Stomach smooth muscle (tissue), 2 donors: ENCODE results near the gene ZNF98.
A peak's percentile ranks its signal among the peaks of the same experiment; 100 is the strongest.

Source experiments
- H3K27ac ChIP-seq: one replicate; pipeline ENCODE4 v1.7.0; 2013; ENCODE audit warnings: mild to moderate bottlenecking, low read length, inconsistent platforms
- H3K27me3 ChIP-seq, 2 donors: one replicate each; pipeline ENCODE4 v1.7.0; 2013; ENCODE audit warnings: low read length in 2 of 2; ENCODE audit not compliant: insufficient read depth in 2 of 2, control insufficient read depth in 1 of 2
- H3K36me3 ChIP-seq, 2 donors: one replicate each; pipeline ENCODE4 v1.7.0; 2013; ENCODE audit warnings: low read length in 2 of 2; ENCODE audit not compliant: control insufficient read depth in 2 of 2, insufficient read depth in 2 of 2
- H3K4me1 ChIP-seq: one replicate; pipeline ENCODE4 v1.7.0; 2013; ENCODE audit warnings: low read length; ENCODE audit not compliant: control insufficient read depth, insufficient read depth
- H3K4me3 ChIP-seq, 2 donors: one replicate each; pipeline ENCODE4 v1.7.0; 2013; ENCODE audit warnings: low read length in 2 of 2
- H3K9ac ChIP-seq, 2 donors: one replicate each; pipeline ENCODE4 v1.7.0; 2013; ENCODE audit warnings: low read length in 2 of 2, mild to moderate bottlenecking in 1 of 2
- H3K9me3 ChIP-seq, 2 donors: one replicate each; pipeline ENCODE4 v1.7.0; 2013; ENCODE audit warnings: low read length in 2 of 2; ENCODE audit not compliant: control insufficient read depth in 2 of 2
- donor health status: healthy.
- donor health status: Pancreatic carcinoma.

Gene ZNF98

DNA sequence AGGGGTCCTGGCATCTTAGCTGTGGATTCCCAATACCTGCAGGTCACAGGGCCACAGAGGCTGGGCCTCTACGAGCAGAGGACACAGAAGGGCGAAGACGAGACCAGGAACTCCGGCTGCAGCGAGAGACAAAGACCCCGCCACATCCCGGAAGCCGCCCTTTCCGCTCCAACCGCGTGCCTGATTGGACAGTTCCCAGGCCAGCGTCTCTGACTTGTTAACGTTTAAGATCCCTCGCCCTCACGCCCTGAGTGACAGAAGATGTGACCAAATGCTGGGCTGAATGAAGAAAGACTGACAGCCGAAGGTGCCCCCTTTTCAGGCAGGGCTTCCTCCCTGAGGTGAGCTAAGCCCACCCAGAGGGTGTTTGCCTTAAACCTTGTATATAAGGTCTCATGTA, at the start of gene ZNF98:
Gene ZNF98, minus strand, starts transcription at position 136 of the 400 bp plus-strand sequence. Its CDS starts 122 bp downstream, at position 14.
- Histone ChIP-seq H3K4me1 (no peaks in the 10 kb centered on the region), H3K27ac (no peak within 1 kb of the TSS), H3K27me3 (peaks cover 0 to 2% of the 10 kb centered on the region in 2 donors), H3K9me3 (no peaks in the 10 kb centered on the region), H3K4me3 (peak within 1 kb of the TSS in 1 of 2 donors; percentile 59), H3K36me3 (no peaks in the 10 kb centered on the region), H3K9ac (no peak within 1 kb of the TSS)

DNA sequence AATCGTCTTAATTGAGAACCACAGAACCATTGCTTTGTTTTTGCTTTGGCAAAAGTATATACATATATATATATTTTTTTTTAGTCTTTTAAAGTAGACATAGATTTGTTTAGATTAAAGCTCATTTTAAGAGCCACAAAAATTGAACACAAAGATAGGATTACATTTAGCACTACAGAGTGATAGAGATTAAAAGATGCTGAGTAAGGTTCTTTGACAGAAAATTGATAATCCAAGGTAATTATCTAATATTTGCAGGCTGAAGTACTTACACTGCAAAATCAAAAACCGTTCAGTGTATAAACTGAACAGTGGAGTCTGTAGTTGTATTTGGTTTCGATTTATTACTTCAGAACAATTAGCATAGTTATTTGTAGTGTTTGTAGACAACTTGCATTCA, 24.5 kb upstream of the ZNF98 start:
- no peak overlapping the region for H3K27ac ChIP-seq
- no peaks in the 10 kb centered on the region for H3K27me3 ChIP-seq
- H3K4me3 ChIP-seq, result no peak overlapping the region
- no peaks in the 10 kb centered on the region for H3K36me3 ChIP-seq
- H3K4me1 ChIP-seq, result no peaks in the 10 kb centered on the region
- peaks cover 2 to 3% of the 10 kb centered on the region in 2 donors for H3K9me3 ChIP-seq
- H3K9ac ChIP-seq, result no peak overlapping the region

DNA sequence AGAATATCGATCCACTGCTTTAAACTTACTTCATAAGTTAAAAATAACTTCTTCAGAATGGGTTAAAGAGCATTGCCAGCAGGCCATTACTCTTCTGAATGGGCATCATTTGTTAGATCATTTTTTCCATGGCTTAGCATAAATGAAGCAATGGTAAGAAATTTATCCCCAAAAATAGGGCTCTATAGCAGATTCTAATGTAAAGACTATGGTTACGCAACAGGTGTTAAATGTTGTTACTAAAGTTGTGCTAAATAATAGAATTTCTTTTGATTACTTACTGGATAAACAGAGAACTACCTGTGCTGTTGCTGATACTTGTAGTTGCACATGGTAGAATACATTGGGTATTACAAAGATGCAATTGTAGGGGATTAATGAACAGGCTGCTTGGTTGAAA, 15.9 kb upstream of the ZNF98 start:
- Histone ChIP-seq H3K4me3 (no peak overlapping the region), H3K36me3 (no peaks in the 10 kb centered on the region), H3K9ac (no peak overlapping the region), H3K4me1 (no peaks in the 10 kb centered on the region), H3K9me3 (no peaks in the 10 kb centered on the region), H3K27ac (no peak overlapping the region), H3K27me3 (no peaks in the 10 kb centered on the region)

DNA sequence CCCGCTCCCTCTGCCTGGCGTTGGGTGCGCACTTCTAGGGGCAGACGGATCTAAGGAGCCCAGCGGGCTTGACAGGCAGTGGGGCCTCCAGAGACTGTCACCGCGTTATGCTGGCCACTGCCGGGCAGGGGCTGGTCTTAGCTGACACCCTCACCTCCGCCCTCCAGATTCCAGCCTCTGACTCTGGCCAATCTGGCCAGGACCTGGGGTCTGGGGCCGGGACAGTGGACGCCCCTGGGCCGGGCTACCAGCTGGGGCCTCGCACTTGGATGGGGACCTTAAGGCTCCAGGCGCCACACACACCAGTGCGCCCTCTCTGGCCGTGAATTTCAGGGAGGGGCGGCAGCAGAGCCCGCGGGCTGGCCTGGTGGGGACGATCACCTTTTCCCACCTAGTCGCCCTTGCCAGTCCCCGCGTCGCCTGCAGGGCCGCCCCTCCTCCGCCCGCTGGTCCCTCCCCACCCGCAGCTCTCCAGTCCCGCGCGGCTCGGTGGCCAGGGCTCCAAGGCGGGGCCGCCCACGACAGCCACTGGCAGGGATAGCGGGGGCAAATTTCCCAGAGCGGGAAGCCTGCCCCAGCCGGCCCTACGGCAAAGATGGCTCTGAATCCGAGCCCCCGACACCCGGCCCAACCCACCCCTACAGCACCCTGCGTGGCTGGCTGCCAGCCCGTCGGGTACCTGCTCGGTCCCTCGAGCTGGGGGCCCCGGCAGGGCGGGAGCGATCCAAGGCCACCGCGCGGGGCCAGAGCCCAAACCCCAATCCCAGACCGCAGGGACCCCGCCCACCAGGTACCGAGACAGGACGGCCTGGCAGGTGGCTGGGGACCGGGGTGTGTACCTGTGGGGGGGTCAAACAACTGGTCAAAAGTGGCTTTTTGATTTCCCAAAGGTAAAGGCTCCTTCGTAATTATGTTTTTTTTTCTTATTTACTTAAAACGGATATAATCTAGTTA, 6.1 kb upstream of the ZNF98 start:
- H3K9me3 ChIP-seq, result no peaks in the 10 kb centered on the region
- H3K4me3 ChIP-seq, result peak overlapping the region in 1 of 2 donors; percentile 22
- no peak overlapping the region for H3K27ac ChIP-seq

DNA sequence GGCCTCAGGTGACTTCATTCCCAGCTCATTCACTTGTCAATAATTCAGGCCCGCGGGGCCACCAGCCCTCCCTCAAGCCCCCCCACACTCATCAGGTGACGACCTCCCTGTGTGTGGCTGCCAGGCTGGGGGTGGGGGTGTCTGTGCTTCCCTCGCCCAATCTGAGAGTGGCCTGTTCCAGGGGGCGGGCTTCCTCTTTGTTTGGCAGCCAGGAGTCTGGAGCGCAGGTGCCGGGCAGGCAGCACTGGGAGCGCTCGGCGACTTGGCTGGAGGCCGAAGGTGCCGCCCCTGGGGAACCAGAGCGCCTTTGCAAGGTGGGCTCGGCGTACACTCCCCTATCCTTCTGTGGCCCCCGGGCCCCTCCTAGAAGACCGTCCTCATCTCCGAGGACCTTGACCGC, 5.4 kb upstream of the ZNF98 start:
- Histone ChIP-seq H3K27ac (no peak overlapping the region), H3K9me3 (no peaks in the 10 kb centered on the region), H3K4me1 (no peaks in the 10 kb centered on the region), H3K4me3 (peak overlapping the region in 1 of 2 donors; percentile 22), H3K36me3 (no peaks in the 10 kb centered on the region), H3K27me3 (peaks cover 4 to 5% of the 10 kb centered on the region in 2 donors), H3K9ac (no peak overlapping the region)

More for the DNA sequence above, 6.1 kb upstream of the ZNF98 start:
- Histone ChIP-seq H3K9ac (no peak overlapping the region), H3K27me3 (peaks cover 4 to 5% of the 10 kb centered on the region in 2 donors), H3K4me1 (no peaks in the 10 kb centered on the region), H3K36me3 (no peaks in the 10 kb centered on the region)

DNA sequence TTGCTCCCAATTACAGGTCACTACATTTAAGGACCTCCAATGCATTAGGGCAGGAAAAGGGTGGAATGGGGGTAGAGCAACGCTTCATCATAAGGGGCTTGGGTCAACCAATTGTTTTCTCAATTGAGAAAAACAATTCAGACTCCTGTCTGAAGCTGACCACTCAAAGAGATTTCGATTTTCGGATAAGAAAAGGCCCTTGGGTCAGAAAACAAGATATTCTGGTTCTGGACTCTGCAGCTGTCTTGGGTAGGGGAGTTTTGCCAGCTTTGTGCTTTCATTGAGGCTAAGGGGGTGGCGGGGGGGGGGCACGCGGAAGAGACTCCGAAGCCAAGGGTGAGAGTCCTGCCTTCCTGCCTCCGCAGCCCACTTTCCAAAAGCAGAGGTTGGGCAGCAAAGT, 4.8 kb upstream of the ZNF98 start:
- H3K27me3 ChIP-seq, result peaks cover 4 to 5% of the 10 kb centered on the region in 2 donors
- H3K36me3 ChIP-seq, result no peaks in the 10 kb centered on the region
- H3K9ac ChIP-seq, result no peak overlapping the region
- no peak overlapping the region for H3K4me3 ChIP-seq
- H3K4me1 ChIP-seq, result no peaks in the 10 kb centered on the region
- H3K9me3 ChIP-seq, result no peaks in the 10 kb centered on the region
- no peak overlapping the region for H3K27ac ChIP-seq

DNA sequence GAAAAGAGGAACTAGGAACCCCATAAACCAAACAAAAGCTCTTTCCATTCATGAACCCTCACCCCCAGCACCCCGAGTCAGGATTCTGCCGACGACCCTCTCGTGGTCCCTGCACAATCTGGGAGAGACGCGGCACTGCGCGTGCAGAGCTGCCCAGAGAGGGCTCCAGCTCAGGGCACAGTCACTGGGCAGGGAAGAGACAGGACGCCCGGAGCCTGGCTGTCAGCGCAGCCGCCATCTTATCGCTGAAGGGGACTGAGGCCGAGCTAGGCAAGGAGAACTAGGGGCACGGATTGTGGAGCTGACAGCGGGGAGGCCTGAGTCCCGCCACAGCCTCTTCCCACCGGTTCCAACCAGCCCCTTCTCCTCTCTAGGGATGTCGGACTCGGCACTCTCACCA, 349 bp downstream of the ZNF98 start:
- Histone ChIP-seq H3K4me3 (peak overlapping the region in 1 of 2 donors; percentile 59), H3K4me1 (no peaks in the 10 kb centered on the region), H3K9ac (no peak overlapping the region)

DNA sequence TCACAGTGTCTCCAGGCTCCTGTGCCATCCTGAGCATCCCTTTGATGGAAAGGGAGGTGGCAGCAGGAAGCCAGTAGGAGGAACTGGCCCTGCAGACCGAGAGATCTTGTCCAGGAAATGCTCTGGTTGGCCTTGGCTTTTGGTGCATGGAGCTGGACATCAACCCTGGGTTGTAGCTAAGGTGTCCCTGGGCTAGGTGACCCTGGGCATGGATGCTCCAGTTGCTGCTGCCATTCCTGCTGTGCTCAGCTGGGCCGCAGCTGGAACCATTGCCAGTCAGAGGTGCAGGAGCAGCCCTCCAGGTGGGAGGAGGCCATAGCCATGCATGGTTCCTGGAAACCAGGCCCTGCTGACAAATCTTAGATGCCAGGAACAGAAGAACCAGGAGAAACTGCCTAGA, 67.5 kb downstream of the ZNF98 start:
- Histone ChIP-seq H3K27ac (no peak overlapping the region), H3K4me1 (no peaks in the 10 kb centered on the region), H3K36me3 (no peaks in the 10 kb centered on the region), H3K9me3 (no peaks in the 10 kb centered on the region), H3K4me3 (no peak overlapping the region), H3K27me3 (no peaks in the 10 kb centered on the region), H3K9ac (no peak overlapping the region)

More for the DNA sequence above, 349 bp downstream of the ZNF98 start:
- Histone ChIP-seq H3K9me3 (no peaks in the 10 kb centered on the region), H3K36me3 (no peaks in the 10 kb centered on the region), H3K27me3 (peaks cover 0 to 2% of the 10 kb centered on the region in 2 donors), H3K27ac (no peak overlapping the region)
